ENCODE measurements around the gene PLXNA2. TPM values are rescaled to one million over a fixed set of nuclear protein-coding genes. Genes with fewer than 3 reads are reported as not detected.

Gene PLXNA2
- total RNA-seq, 4 donors from 2014 or later = 17.2 to 29.7 (median 24.6) TPM

DNA sequence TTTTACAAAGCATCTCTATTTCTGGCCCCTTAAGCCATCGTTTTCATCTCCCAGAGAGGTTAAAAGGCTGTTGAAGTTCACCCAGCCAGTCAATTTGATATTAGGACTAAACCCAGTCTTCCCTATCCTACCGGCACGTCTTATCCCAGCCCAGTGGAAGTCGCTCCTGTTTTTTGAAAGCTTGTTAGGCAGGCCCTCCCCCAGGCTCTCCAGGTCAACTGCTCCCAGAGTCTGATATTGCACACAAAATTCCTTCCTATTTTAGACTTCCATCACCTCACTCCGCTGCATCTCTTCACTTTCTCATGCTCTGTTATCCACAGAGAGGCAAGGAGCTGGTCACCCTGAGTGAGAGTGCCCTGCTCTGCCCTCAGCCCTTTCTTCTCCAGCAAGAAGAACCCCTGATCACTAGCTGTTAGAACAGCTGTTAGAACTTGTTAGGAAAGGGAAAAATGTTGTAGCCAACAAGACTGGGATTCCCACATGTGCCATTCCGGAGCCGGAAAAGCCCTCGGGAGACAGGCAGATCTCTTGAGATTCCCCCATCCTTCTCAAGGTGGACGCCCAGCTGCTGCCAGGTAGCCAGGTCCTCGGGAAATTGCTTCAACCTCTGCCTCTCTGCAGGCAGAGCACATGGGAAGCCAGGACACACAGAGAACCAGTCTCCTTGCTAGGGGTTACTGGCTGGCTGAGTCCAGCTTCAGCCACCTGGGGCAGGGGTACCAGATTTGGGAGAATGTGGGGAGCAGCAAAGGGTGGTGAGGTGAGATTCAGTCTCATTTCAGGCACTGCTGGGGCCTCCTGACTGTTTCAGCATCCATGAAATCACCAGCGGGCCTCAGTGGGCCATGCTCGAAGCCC is 25.7 kb downstream of the PLXNA2 start:
- peaks cover 0 to 45% (median 8%) of the 10 kb centered on the region in 4 donors for H3K4me1 ChIP-seq
- H3K4me3 ChIP-seq = no peak overlapping the region
- no peak for DNase-seq (ENCODE audit: low spot score in 2 of 2)
- H3K9me3 ChIP-seq = no peaks in the 10 kb centered on the region
- H3K27ac ChIP-seq = peak overlapping the region in 3 of 4 donors; percentile 42 to 73 (median 71)
- peaks cover 0 to 32% (median 0%) of the 10 kb centered on the region in 3 donors for H3K36me3 ChIP-seq
- WGBS, 2 donors = 77 to 79% methylated on average over 12 of the region's 12 CpGs
- TF ChIP-seq, protein P1, sequence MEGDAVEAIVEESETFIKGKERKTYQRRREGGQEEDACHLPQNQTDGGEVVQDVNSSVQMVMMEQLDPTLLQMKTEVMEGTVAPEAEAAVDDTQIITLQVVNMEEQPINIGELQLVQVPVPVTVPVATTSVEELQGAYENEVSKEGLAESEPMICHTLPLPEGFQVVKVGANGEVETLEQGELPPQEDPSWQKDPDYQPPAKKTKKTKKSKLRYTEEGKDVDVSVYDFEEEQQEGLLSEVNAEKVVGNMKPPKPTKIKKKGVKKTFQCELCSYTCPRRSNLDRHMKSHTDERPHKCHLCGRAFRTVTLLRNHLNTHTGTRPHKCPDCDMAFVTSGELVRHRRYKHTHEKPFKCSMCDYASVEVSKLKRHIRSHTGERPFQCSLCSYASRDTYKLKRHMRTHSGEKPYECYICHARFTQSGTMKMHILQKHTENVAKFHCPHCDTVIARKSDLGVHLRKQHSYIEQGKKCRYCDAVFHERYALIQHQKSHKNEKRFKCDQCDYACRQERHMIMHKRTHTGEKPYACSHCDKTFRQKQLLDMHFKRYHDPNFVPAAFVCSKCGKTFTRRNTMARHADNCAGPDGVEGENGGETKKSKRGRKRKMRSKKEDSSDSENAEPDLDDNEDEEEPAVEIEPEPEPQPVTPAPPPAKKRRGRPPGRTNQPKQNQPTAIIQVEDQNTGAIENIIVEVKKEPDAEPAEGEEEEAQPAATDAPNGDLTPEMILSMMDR (IDR thresholded peaks at IDR 0.05) = no peak
- TF ChIP-seq POLR2A (IDR thresholded peaks at IDR 0.05) = no peak
- no peak for TF ChIP-seq EP300 (IDR thresholded peaks at IDR 0.05)
- no peaks in the 10 kb centered on the region for H3K27me3 ChIP-seq

DNA sequence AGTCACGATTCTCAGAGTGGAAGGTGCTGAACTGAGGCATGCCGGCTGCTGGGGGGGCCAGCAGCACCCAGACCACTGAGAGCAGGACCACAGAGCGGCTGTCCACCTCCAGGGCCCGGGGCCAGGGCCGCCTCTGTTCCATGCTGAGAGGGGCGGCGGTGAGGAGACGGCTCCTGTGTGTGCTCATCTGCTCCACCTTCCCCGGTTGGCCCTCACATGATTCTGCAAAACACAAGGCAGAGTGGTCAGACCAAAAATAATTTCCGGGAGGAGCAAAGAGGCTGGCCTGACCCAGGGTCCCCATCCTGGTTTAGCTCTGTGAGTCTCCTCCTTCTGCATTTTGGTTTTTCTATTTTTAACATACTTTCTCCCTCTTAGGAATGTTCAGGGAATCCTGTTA is 26.4 kb downstream of the PLXNA2 start:
- no peaks in the 10 kb centered on the region for H3K9me3 ChIP-seq
- WGBS, 2 donors = 72 to 73% methylated on average over 10 of the region's 10 CpGs
- H3K4me1 ChIP-seq = peaks cover 0 to 45% (median 8%) of the 10 kb centered on the region in 4 donors
- TF ChIP-seq EP300 (IDR thresholded peaks at IDR 0.05) (no peak), POLR2A (IDR thresholded peaks at IDR 0.05) (no peak)
- TF ChIP-seq, protein P1 (IDR thresholded peaks at IDR 0.05) = no peak
- H3K27me3 ChIP-seq = no peaks in the 10 kb centered on the region
- H3K36me3 ChIP-seq = peaks cover 0 to 32% (median 0%) of the 10 kb centered on the region in 3 donors
- no peak overlapping the region for H3K4me3 ChIP-seq
- no peak for DNase-seq (ENCODE audit: low spot score in 2 of 2)
- peak overlapping the region in 2 of 4 donors; percentile 17 to 18 for H3K27ac ChIP-seq

DNA sequence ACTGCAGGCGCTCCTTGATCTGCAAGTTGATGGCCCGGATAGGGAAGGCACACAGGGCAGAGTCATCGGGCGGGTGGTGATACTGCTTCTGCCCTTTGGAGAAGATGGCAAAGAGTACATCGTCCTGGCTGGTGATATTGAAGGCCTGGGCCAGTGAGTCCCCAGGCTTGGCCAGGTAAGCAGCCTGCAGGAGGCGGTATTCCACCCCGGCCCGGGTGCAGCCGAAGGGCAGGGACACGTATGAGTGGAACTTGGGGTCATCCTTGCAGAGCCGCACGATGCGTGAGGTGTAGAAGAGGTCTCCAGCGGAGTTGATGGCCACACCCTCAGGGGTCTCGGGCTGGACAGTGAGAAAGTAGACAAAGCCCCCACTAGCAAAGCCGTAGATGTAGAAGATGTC is 27.4 kb downstream of the PLXNA2 start:
- H3K9me3 ChIP-seq = no peaks in the 10 kb centered on the region
- H3K4me1 ChIP-seq = peaks cover 0 to 54% (median 8%) of the 10 kb centered on the region in 4 donors
- 96% methylated on average over 13 to 16 of the region's 16 CpGs for WGBS, 2 donors
- H3K4me3 ChIP-seq = no peak overlapping the region
- no peak for DNase-seq (ENCODE audit: low spot score in 2 of 2)
- no peaks in the 10 kb centered on the region for H3K27me3 ChIP-seq
- H3K36me3 ChIP-seq = peaks cover 0 to 32% (median 0%) of the 10 kb centered on the region in 3 donors
- TF ChIP-seq, protein P1 (IDR thresholded peaks at IDR 0.05) = no peak
- TF ChIP-seq EP300 (IDR thresholded peaks at IDR 0.05) (no peak), POLR2A (IDR thresholded peaks at IDR 0.05) (no peak)
- no peak overlapping the region for H3K27ac ChIP-seq

DNA sequence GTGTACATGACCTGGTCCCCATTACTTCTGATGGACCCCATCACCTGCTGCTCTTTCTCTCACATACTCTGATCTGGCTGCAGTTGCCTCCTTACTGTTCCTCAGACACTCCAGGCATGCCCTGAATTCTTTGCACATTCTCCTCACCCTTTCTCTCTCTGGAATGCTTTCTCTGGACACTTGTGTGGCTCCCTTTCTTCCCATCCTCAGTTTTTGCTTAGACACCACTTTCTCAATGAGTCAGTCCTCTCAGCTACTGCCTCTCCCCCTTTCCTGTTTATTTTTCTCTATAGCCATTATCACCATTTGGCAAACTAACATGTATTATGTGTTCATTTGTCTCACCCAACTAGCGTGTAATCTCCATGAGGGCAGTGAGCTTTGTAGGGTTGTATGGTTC is 28.1 kb downstream of the PLXNA2 start:
- Histone ChIP-seq H3K27me3 (no peaks in the 10 kb centered on the region), H3K36me3 (peaks cover 0 to 32% (median 0%) of the 10 kb centered on the region in 3 donors), H3K4me1 (peaks cover 0 to 53% (median 8%) of the 10 kb centered on the region in 4 donors), H3K9me3 (no peaks in the 10 kb centered on the region), H3K4me3 (no peak overlapping the region), H3K27ac (no peak overlapping the region)
- no peak for DNase-seq (ENCODE audit: low spot score in 2 of 2)
- WGBS, 2 donors = 84 to 89% methylated on average over 1 of the region's 1 CpG
- no peak for TF ChIP-seq POLR2A (IDR thresholded peaks at IDR 0.05)
- no peak for TF ChIP-seq EP300 (IDR thresholded peaks at IDR 0.05)
- TF ChIP-seq, protein P1 (IDR thresholded peaks at IDR 0.05) = no peak

DNA sequence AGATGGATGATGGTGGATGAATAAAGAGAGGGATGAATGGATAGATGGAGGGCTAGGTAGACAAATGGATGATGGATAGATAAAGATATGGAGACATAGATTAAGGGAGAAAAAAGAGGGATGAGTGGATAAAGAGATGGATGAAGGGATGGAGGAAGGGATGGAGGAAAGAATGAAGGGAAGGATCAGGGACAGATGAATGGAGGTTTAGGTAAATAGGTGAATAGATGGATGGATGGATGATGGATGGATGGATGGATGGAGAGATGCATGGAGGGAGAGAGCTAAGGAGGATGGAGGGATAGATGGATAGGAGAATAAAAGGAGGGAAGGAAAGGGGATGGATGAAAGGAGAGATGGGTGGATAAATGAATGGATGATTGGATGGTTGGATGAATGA is 28.8 kb downstream of the PLXNA2 start:
- Histone ChIP-seq H3K27me3 (no peaks in the 10 kb centered on the region), H3K4me3 (no peak overlapping the region), H3K4me1 (peaks cover 0 to 47% (median 7%) of the 10 kb centered on the region in 4 donors), H3K27ac (no peak overlapping the region), H3K9me3 (no peaks in the 10 kb centered on the region), H3K36me3 (peaks cover 0 to 32% (median 0%) of the 10 kb centered on the region in 3 donors)
- TF ChIP-seq POLR2A (IDR thresholded peaks at IDR 0.05) = no peak
- no peak for TF ChIP-seq EP300 (IDR thresholded peaks at IDR 0.05)
- TF ChIP-seq, protein P1 (IDR thresholded peaks at IDR 0.05) = no peak
- DNase-seq (ENCODE audit: low spot score in 2 of 2) = no peak
